MM.1S (cell line): ENCODE measurements around the gene NMRAL1.

Source experiments
- CTCF ChIP-seq: fragments of 300-600 bp; sonication (generic); IDR thresholded peaks from 2 replicates; pipeline ENCODE4 v1.5.1; 2016; ENCODE audit warnings: antibody characterized with exemption, low read length, mixed read lengths
- EZH2 ChIP-seq: fragments of 300-600 bp; sonication (generic); optimal IDR thresholded peaks from 2 replicates; pipeline ENCODE3; 2017; ENCODE audit warnings: low read depth, mild to moderate bottlenecking, antibody characterized with exemption, low read length, mixed read lengths
- EZH2phosphoT487 ChIP-seq: fragments of 300-600 bp; sonication (generic); IDR thresholded peaks from 2 replicates; pipeline ENCODE4 v1.6.1; 2018; ENCODE audit warnings: antibody characterized with exemption, low read length

GRCh38 chr16:4481963-4482362, 7.5 kb upstream of the NMRAL1 start:
- TF ChIP-seq CTCF, result no peak
- no peak for TF ChIP-seq EZH2
- TF ChIP-seq EZH2phosphoT487, result no peak
